Amniotic epithelial cell (primary cell): ENCODE data around the gene TFF2.
A peak's percentile ranks its signal among the peaks of the same experiment; 100 is the strongest.

Experiments used
- DNase-seq: peaks from one replicate; pipeline ENCODE4 v3.0.0-alpha.2; 2010; ENCODE audit warnings: low read depth

Gene TFF2

GRCh38 chr21:42320791-42321190 lies 30.0 kb downstream of the TFF2 start:
- no peak for DNase-seq

GRCh38 chr21:42319851-42320572 lies 30.8 kb downstream of the TFF2 start:
- no peak for DNase-seq

GRCh38 chr21:42319376-42319775 lies 31.4 kb downstream of the TFF2 start:
- DNase-seq: no peak

GRCh38 chr21:42317826-42318746 lies 32.7 kb downstream of the TFF2 start:
- no peak for DNase-seq

- DNase-seq: no peak
These were observed 33.5 kb downstream of the TFF2 start for GRCh38 chr21:42317341-42317741.

GRCh38 chr21:42316891-42317290 lies 33.9 kb downstream of the TFF2 start:
- DNase-seq: no peak

- DNase-seq: no peak
These were observed 35.4 kb downstream of the TFF2 start, which contains the start of gene TFF3 for GRCh38 chr21:42315296-42315891. TSS of gene TFF3 (minus strand) at chr21:42315409. CDS start at chr21:42315374, 35 bp downstream.

- DNase-seq: no peak
These were observed 36.0 kb downstream of the TFF2 start for GRCh38 chr21:42314616-42315295.

- DNase-seq: no peak
These were observed 37.3 kb downstream of the TFF2 start for GRCh38 chr21:42313501-42313969.

GRCh38 chr21:42312626-42313104 lies 38.1 kb downstream of the TFF2 start:
- no peak for DNase-seq

GRCh38 chr21:42311816-42312625 lies 38.8 kb downstream of the TFF2 start:
- DNase-seq: no peak

- no peak for DNase-seq
These were observed 39.6 kb downstream of the TFF2 start for GRCh38 chr21:42311160-42311559.

- DNase-seq: no peak
These were observed 40.3 kb downstream of the TFF2 start for GRCh38 chr21:42310411-42311001.

- DNase-seq: peak; percentile 5
These were observed 41.0 kb downstream of the TFF2 start for GRCh38 chr21:42309753-42310213.

- no peak for DNase-seq
These were observed 41.7 kb downstream of the TFF2 start for GRCh38 chr21:42308914-42309752.

GRCh38 chr21:42308161-42308913 lies 42.5 kb downstream of the TFF2 start:
- no peak for DNase-seq

GRCh38 chr21:42307106-42307505 lies 43.7 kb downstream of the TFF2 start:
- DNase-seq: no peak

GRCh38 chr21:42306366-42307035 lies 44.3 kb downstream of the TFF2 start:
- DNase-seq: no peak
